ENCODE measurements around the gene NOS1AP.

DNA sequence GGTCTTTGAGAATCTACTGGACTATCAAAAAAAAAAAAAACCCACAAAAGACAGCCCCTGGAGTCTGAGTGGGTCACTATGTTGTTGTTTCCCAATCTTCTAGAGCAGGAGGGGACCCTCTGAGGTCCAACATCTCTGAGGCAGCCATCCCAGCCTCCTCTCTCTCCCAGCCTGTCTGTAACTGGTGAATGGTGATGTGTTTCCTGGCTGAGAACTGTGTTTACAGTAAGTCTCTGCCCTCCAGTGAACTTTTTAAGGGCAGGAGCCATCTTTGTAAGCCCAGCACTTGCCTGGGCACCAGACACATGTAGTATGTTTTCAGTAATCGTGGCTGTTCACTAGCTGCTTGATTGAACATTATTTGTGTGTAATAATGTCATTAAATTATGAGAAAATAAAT, 221.5 kb downstream of the NOS1AP start:
- TF ChIP-seq YY1 (IDR thresholded peaks at IDR 0.05; ENCODE audit: insufficient read depth, insufficient read length), result no peak
- no peak for TF ChIP-seq ZNF274 (IDR thresholded peaks at IDR 0.05; ENCODE audit: low read depth, low read length)
- TF ChIP-seq SUZ12 (IDR thresholded peaks at IDR 0.05; ENCODE audit: extremely low read depth, insufficient read depth, insufficient read length), result no peak
